Nasal cavity respiratory epithelium epithelial cell of viscerocranial mucosa (primary cell): ENCODE measurements around the gene AGPAT2. TPM values are rescaled to one million over a fixed set of nuclear protein-coding genes. Genes with fewer than 3 reads are reported as not detected.

Experiments
- total RNA-seq: library from RNA; depleted of rRNA; stranded (reverse); fragments of >200 nt; gene quantifications from 2 replicates; pipeline ENCODE4 v1.2.3, GENCODE V29; 2014

Gene AGPAT2
- 41.1 and 42.0 TPM in 2 replicates for total RNA-seq

DNA sequence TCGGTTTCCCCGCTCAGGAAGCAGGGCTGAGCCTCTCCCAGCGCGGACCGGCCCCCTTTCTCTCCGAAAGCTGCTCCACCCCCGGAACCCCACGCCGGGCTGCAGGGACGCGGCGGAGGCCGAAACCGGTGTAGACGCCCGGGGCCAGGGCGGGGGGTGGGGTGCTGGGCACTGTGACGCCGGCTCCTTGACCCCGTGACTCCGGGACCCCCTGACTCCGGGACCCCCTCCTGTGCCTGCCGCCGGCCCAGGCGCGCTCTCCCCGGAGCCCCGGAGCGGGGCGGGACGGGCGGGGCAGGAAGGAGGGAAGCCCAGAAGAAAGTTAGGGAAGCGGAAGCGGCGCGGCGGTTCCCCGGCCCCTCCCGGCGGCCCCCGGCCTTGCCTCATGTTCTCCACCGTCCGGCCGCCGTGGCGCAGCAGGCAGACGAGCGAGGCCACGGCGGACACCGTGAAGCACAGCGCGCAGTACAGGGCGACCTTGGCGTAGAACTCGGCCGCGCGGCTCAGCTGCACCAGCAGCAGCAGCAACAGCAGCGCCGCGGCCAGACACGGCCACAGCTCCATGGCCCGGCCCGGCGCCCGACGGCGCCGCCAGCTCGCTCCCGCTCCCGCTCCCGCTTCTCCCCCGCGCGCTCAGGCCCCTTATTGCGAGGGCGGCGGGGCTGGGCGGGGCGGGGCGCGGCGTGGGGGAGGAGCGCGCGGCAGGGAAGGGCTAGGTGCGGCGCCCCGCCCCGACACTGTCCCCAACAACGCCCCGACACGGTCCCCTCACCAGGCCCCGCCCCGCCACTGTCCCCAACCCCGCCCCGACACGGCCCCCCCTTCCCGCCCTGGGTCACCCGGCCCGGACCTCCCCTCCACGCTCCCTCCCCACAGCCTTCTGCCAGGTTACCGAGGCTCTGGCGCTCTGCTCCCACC is at the start of gene AGPAT2:
TSS of gene AGPAT2 (minus strand) at position 664 of the 918 bp plus-strand sequence. CDS start at position 564, 100 bp downstream.

DNA sequence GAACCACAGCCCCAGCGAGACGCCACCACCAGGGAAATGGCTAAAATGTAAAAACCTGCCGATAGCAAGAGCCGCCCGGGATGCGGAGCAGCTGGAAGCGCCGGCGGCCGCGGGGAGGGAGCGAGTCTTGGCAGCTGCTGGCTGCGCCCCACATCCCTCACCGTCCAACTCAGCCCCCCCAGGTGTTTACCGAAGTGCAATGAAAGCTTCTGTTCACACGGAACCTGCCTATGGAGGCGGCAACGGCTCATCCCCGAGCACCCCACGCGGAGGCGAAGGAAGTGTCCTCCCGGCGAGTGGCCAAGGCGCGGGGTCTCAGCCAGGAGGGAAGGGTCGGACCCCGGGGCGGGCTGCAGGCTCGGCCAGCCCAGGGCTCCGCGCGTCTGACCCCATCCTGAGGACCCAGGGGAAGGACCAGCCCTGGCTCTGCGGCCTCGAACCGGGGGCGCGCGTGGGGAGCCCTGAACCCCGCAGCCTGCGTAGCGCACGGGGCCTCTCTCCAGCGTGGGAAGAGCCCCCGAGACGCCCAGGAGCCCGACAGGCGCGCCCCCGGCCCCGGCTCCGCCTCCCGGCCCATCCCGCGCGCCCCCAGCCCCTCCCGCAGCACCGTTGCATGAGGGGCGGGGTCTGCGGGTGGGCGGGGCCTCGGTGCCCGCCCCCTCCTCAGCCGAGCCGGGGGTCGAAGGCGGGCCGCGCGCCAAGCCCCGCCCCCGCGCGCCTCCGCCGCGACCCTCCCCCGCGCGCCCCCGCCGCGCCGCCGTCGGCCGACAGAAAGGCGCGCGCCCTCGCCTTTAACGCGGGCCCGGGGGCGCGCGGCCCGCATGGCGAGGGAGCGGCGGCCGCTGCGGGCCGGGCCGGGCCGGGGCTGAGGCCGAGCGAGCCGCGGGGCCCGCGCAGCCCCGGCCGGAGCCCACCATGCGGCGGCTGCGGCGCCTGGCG is 24.8 kb upstream of the AGPAT2 start, which contains the start of gene DIPK1B:
TSS of gene DIPK1B (plus strand) at position 822 of the 939 bp plus-strand sequence. CDS start at position 916, 94 bp downstream.

DNA sequence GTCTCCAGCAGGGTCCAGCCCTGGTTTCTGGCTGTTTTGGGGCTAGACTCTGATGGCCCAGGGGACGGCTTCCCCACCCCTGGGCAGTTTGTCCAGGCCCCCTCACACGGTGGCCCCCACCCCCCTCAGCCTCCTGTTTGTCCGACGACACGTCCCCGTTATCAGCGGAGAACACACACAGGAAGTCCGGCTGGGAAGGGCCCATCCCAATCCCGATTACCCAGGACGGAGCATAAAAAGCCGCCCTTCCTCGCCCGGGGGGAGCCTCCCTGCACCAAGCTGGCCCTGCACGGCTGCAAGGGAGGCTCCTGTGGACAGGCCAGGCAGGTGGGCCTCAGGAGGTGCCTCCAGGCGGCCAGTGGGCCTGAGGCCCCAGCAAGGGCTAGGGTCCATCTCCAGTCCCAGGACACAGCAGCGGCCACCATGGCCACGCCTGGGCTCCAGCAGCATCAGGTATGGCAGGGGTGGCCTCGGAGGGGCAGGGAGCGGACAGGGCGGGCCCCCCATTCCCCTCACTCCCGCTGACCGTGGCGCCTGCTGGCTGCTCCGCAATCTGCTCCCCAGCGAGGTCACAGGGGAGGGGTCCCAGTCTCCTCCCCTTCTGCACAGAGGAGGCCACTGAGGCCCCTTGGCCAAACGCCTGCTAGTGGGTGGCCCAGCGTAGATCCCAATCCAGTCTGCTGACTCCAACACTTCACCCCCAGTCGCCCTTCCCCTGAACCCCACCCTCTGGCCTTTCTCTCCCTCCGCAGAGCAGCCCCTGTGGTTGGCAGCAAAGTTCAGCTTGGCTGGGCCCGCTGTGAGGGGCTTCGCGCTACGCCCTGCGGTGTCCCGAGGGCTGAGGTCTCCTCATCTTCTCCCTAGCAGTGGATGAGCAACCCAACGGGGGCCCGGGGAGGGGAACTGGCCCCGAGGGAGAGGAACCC is 24.3 kb downstream of the AGPAT2 start, which contains the start of gene EGFL7:
TSS of gene EGFL7 (plus strand) at position 261 of the 926 bp plus-strand sequence. CDS start 5,367 bp downstream, outside the sequence.

Other genes starting within 250 kb of the AGPAT2 start
- gene INPP5E, start 247.6 kb downstream of the AGPAT2 start, total RNA-seq: 3.1 and 9.0 TPM in 2 replicates
- gene SEC16A, start 204.4 kb downstream of the AGPAT2 start, total RNA-seq: 25.6 and 66.3 TPM in 2 replicates
- 160 and 571 TPM in 2 replicates for gene NOTCH1, start 141.4 kb downstream of the AGPAT2 start, total RNA-seq
- 16.2 and 18.5 TPM in 2 replicates for gene EGFL7, start 24.5 kb downstream of the AGPAT2 start, total RNA-seq
- under 0.01 and 1.00 TPM in 2 replicates for gene DIPK1B, start 25.1 kb upstream of the AGPAT2 start, total RNA-seq
- not detected in 2 replicates for gene LCN10, start 55.5 kb upstream of the AGPAT2 start, total RNA-seq
- not detected in 2 replicates for gene LCN6, start 61.1 kb upstream of the AGPAT2 start, total RNA-seq
- not detected in 2 replicates for gene LCN8, start 70.8 kb upstream of the AGPAT2 start, total RNA-seq
- gene LCN15, start 77.1 kb upstream of the AGPAT2 start, total RNA-seq: not detected in 2 replicates
- 63.2 and 150 TPM in 2 replicates for gene TMEM141, start 103.9 kb upstream of the AGPAT2 start, total RNA-seq
- under 0.01 and 0.28 TPM in 2 replicates for gene CCDC183, start 108.9 kb upstream of the AGPAT2 start, total RNA-seq
- 73.4 and 86.8 TPM in 2 replicates for gene RABL6, start 120.5 kb upstream of the AGPAT2 start, total RNA-seq
- gene AJM1, start 155.0 kb upstream of the AGPAT2 start, total RNA-seq: 2.1 and 3.4 TPM in 2 replicates
- gene PHPT1, start 162.0 kb upstream of the AGPAT2 start, total RNA-seq: 88.2 and 91.8 TPM in 2 replicates
- gene MAMDC4, start 164.9 kb upstream of the AGPAT2 start, total RNA-seq: 1.4 and 6.5 TPM in 2 replicates
- 269 and 274 TPM in 2 replicates for gene EDF1, start 178.9 kb upstream of the AGPAT2 start, total RNA-seq
- gene TRAF2, start 199.1 kb upstream of the AGPAT2 start, total RNA-seq: 9.9 and 24.1 TPM in 2 replicates